ENCODE results near the gene FBXO28. TPM values are rescaled to one million over a fixed set of nuclear protein-coding genes. Genes with fewer than 3 reads are reported as not detected.

FBXO28 gene
- total and polyA plus RNA-seq, 8 donors: 4.6 to 44.2 (median 9.6) TPM

- no peak overlapping the region for H3K4me3 ChIP-seq
- intact Hi-C loops (cut with DNase I; ENCODE audit: low total_unique reads): no loop called here
- TF ChIP-seq CTCF (IDR thresholded peaks at IDR 0.05) (no peak), EP300 (IDR thresholded peaks at IDR 0.05) (no peak), POLR2A (IDR thresholded peaks at IDR 0.05) (no peak), POLR2AphosphoS5 (IDR thresholded peaks at IDR 0.05) (no peak)
- H3K9me3 ChIP-seq: no peaks in the 10 kb centered on the region
- no peak for DNase-seq
- H3K36me3 ChIP-seq: no peaks in the 10 kb centered on the region
- 57 to 76% (median 61%) methylated on average over 3 of the region's 3 CpGs for WGBS, 5 donors
- H3K27me3 ChIP-seq: no peaks in the 10 kb centered on the region
- no peak overlapping the region for H3K27ac ChIP-seq
- H3K4me1 ChIP-seq: no peaks in the 10 kb centered on the region
These were observed 24.3 kb upstream of the FBXO28 start for GRCh38 chr1:224089583-224089982.

GRCh38 chr1:224090116-224090515 lies 23.8 kb upstream of the FBXO28 start:
- no peaks in the 10 kb centered on the region for H3K4me1 ChIP-seq
- no peak for TF ChIP-seq CTCF (IDR thresholded peaks at IDR 0.05)
- TF ChIP-seq POLR2AphosphoS5 (IDR thresholded peaks at IDR 0.05): no peak
- intact Hi-C loops (cut with DNase I; ENCODE audit: low total_unique reads): no loop called here
- H3K27me3 ChIP-seq: no peaks in the 10 kb centered on the region
- no peaks in the 10 kb centered on the region for H3K36me3 ChIP-seq
- H3K27ac ChIP-seq: no peak overlapping the region
- DNase-seq: no peak
- H3K9me3 ChIP-seq: no peaks in the 10 kb centered on the region
- 85 to 90% (median 89%) methylated on average over 5 of the region's 5 CpGs for WGBS, 5 donors
- no peak overlapping the region for H3K4me3 ChIP-seq

DNA sequence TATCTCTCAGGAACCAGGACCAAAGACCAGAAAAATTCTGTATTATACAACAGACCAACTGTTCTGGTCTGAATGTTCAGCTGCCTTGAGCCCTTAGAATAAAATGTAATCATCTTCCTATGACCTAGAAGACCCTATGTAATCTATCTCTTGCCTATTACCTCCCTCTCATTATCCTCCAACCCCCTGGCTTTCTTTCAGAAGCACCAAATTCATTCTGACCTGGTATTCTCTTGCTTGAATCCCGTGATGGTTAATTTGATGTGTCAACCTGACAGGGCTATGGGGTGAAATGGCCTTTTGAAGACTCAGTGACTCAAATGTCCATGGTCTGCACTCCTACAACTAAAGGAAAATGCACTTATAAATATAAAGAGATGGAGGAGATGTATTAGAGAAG lies 21.8 kb upstream of the FBXO28 start:
- no peaks in the 10 kb centered on the region for H3K9me3 ChIP-seq
- no peak for DNase-seq
- 79 to 91% (median 87%) methylated on average over 1 of the region's 1 CpG for WGBS, 5 donors
- H3K27me3 ChIP-seq: no peaks in the 10 kb centered on the region
- no peak for TF ChIP-seq EP300 (IDR thresholded peaks at IDR 0.05)
- no peak for TF ChIP-seq CTCF (IDR thresholded peaks at IDR 0.05)
- no peak for TF ChIP-seq POLR2AphosphoS5 (IDR thresholded peaks at IDR 0.05)
- no peak for TF ChIP-seq POLR2A (IDR thresholded peaks at IDR 0.05)
- H3K36me3 ChIP-seq: no peaks in the 10 kb centered on the region
- H3K4me1 ChIP-seq: no peaks in the 10 kb centered on the region
- no peak overlapping the region for H3K27ac ChIP-seq
- intact Hi-C loops (cut with DNase I; ENCODE audit: low total_unique reads): no loop called here
- H3K4me3 ChIP-seq: no peak overlapping the region

DNA sequence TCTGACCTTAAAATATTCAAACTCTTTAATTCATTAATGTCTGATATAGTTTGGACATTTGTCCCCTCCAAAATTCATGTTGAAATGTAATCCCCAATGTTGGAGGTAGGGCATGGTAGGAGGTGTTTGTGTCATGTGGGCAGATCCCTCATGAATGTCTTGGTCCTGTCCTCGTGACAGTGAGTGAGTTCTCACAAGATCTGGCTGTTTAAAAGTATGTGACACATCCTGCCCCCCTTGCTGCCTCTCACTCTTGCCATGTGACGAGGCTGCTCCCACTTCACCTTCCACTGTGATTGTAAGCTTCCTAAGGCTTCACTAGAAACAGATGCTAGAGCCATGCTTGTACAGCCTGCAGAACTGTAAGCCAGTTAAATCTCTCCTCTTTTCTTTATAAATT lies 21.3 kb upstream of the FBXO28 start:
- no peak overlapping the region for H3K27ac ChIP-seq
- intact Hi-C loops (cut with DNase I; ENCODE audit: low total_unique reads): no loop called here
- H3K9me3 ChIP-seq: no peaks in the 10 kb centered on the region
- H3K4me1 ChIP-seq: no peaks in the 10 kb centered on the region
- no peaks in the 10 kb centered on the region for H3K36me3 ChIP-seq
- no peak for DNase-seq
- H3K4me3 ChIP-seq: no peak overlapping the region
- TF ChIP-seq CTCF (IDR thresholded peaks at IDR 0.05): no peak
- no peak for TF ChIP-seq POLR2AphosphoS5 (IDR thresholded peaks at IDR 0.05)
- TF ChIP-seq POLR2A (IDR thresholded peaks at IDR 0.05): no peak
- no peak for TF ChIP-seq EP300 (IDR thresholded peaks at IDR 0.05)
- WGBS, 5 donors: 69 to 78% (median 74%) methylated on average over 2 of the region's 2 CpGs
- no peaks in the 10 kb centered on the region for H3K27me3 ChIP-seq

All from stomach (tissue), 9 donors.